ENCODE results near the gene ADCY3. TPM values are rescaled to one million over a fixed set of nuclear protein-coding genes. Genes with fewer than 3 reads are reported as not detected.

Gene ADCY3
- total and polyA plus RNA-seq, 9 of the 15 experiments (the other 6 are each of a cell fraction or from before 2014, with no cell fraction given) = 1.5 to 54.8 (median 26.3) TPM

DNA sequence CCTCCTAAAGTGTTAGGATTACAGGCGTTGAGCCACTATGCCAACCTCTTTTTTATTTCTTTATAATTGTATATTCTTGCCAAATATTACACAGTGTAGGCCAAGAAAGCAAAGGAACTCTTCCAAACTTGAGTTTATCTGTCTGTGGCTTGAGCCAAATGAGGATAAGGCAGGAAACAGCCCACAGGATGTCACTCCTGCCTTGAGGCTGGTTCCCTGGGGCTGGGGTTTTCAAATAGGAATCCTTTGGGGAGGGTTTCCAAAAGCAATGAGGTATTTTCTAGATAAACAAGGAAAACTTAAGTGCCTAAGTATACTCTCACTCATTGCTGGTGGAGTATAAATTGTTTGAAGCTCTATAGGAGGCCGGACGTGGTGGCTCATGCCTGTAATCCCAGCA is 56.4 kb downstream of the ADCY3 start:
- 89% methylated on average over 3 of the region's 3 CpGs for WGBS (ENCODE audit: insufficient coverage, low coverage, missing lambda C conversion rate)

More for the DNA sequence above, 56.4 kb downstream of the ADCY3 start:
- in situ Hi-C loops (cut with MboI) (no loop called here), intact Hi-C loops (cut with micrococcal nuclease) (no loop called here)
- Histone ChIP-seq H3K9me1 (ENCODE audit: control insufficient read depth, insufficient read depth, low read length) (no peaks in the 10 kb centered on the region), H3K4me2 (ENCODE audit: insufficient read depth, low read length) (no peak overlapping the region), H3K27ac (ENCODE audit: extremely low read depth, low read depth, low read length) (no peak overlapping the region), H3K36me3 (ENCODE audit: control insufficient read depth, insufficient read depth, low read length) (peaks cover 3% of the 10 kb centered on the region; the same call in 2 of the 3 replicates), H3K27me3 (ENCODE audit: control insufficient read depth in 2 of 2, insufficient read depth in 2 of 2, low read length in 2 of 2) (no peaks in the 10 kb centered on the region), H3K79me2 (ENCODE audit: control insufficient read depth, insufficient read depth, low read length) (no peaks in the 10 kb centered on the region), H2AFZ (ENCODE audit: low read depth, low read length) (no peak overlapping the region), H3K4me1 (replicated peaks in 1 of 2; ENCODE audit: control insufficient read depth in 2 of 2, insufficient read depth in 2 of 2, low read length in 2 of 2) (no peaks in the 10 kb centered on the region), H3K4me3 (no peak overlapping the region), H4K20me1 (replicated peaks; ENCODE audit: control insufficient read depth, insufficient read depth, low read length) (no peaks in the 10 kb centered on the region), H3K9me3 (replicated peaks; ENCODE audit: control insufficient read depth, insufficient read depth, low read depth, low read length) (no peaks in the 10 kb centered on the region), H3K9ac (ENCODE audit: insufficient read depth in 1 of 2, low read depth in 2 of 2, low read length in 2 of 2) (no peak overlapping the region)
- ChIA-PET CTCF (ENCODE audit: low intra/inter-chr PET ratio) (no interaction called here), POLR2A (interaction anchor here (0.7 kb wide), 1 partner anchor 10 kb away, joined by 3 read pairs; no protein-coding TSS in a partner anchor)
- no TSS peak for BruUV-seq (replicated peaks)
- FAIRE-seq (no peak), ATAC-seq (no peak), DNase-seq (ENCODE audit: extremely low read depth in 1 of 4, low spot score in 3 of 4) (no peak)
- TF ChIP-seq NR2F6 (CRISPR knock-in tag; IDR thresholded peaks at IDR 0.05) (no peak), NEUROD1 (IDR thresholded peaks at IDR 0.05; ENCODE audit: borderline replicate concordance, low read depth, low read length, partially characterized antibody) (no peak), EP300 (IDR thresholded peaks at IDR 0.05; ENCODE audit: low read length) (no peak), ZNF398 (CRISPR knock-in tag; IDR thresholded peaks at IDR 0.05) (no peak), CHD1 (IDR thresholded peaks at IDR 0.05; ENCODE audit: low read length) (no peak), PCBP2 (IDR thresholded peaks at IDR 0.05; ENCODE audit: low read depth, low read length, poor library complexity, severe bottlenecking) (no peak), ESRRA (IDR thresholded peaks at IDR 0.05; ENCODE audit: borderline replicate concordance, low read depth) (no peak), PTBP1 (IDR thresholded peaks at IDR 0.05; ENCODE audit: low read depth, low read length) (no peak), BCLAF1 (IDR thresholded peaks at IDR 0.05; ENCODE audit: borderline replicate concordance in 1 of 2, control insufficient read depth in 1 of 2, low read depth in 2 of 2, low read length in 1 of 2) (no peak), RFX5 (IDR thresholded peaks at IDR 0.05; ENCODE audit: low read depth, low read length) (no peak), ZNF444 (CRISPR knock-in tag; IDR thresholded peaks at IDR 0.05) (no peak), PHB2 (IDR thresholded peaks at IDR 0.05; ENCODE audit: low read depth) (no peak), ZFP36 (IDR thresholded peaks at IDR 0.05; ENCODE audit: low read depth, low read length, partially characterized antibody) (no peak), FOXA1 (IDR thresholded peaks at IDR 0.05; ENCODE audit: borderline replicate concordance) (no peak), ARNT (IDR thresholded peaks at IDR 0.05) (no peak), BCL6 (CRISPR knock-in tag; IDR thresholded peaks at IDR 0.05) (no peak), NFE2L1 (tag; IDR thresholded peaks at IDR 0.05; ENCODE audit: borderline replicate concordance, low read depth) (no peak)
